PC-9 (cell line): Measurements from ENCODE around the gene SKI.

ENCODE experiments used
- EZH2 ChIP-seq: fragments of 200-600 bp; sonication (generic); IDR thresholded peaks from 2 replicates; pipeline ENCODE4 v1.8.0; 2017; ENCODE audit warnings: antibody characterized with exemption, low read depth
- TF ChIP-seq, protein P1 (sequence below): fragments of 200-600 bp; sonication (generic); conservative IDR thresholded peaks from 2 replicates; pipeline ENCODE4 v1.6.1; 2017; ENCODE audit warnings: mixed run types, antibody characterized with exemption, mild to moderate bottlenecking, moderate library complexity

DNA sequence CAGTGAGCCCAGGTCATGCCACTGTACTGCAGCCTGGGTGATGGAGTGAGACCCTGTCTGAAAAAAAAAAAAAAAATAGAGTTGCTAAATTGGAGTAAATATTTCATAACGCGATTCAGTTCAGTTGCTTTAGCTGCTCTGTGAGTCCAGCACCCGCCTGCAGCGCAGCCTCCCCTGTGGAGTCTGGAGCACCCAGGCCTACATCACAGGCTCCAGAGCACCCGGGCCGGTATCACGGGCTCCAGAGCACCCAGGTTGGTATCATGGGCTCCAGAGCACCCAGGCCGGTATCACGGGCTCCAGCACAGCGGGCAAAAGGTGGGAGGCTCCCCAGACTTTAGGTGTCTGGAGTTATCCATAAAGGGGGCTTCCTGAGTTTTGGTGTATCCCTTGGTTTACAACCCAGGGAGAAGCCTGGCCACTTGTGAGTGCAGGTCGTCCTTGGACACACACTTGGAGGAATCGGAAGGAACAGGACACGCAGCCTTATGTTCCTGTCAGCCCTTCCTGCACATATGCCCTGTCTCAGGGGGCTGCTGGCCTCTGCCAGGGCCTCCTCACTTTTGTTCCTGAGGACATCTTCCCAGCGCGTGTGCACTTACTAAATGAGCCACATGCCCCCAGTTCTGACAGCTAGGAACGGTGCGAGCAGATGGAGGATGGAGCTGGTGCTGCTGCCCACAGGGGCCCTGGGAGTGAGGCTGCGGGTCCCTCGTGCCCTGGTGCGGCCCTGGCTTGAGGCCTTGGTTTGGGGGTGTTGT lies 25.1 kb downstream of the SKI start:
- TF ChIP-seq, protein P1, sequence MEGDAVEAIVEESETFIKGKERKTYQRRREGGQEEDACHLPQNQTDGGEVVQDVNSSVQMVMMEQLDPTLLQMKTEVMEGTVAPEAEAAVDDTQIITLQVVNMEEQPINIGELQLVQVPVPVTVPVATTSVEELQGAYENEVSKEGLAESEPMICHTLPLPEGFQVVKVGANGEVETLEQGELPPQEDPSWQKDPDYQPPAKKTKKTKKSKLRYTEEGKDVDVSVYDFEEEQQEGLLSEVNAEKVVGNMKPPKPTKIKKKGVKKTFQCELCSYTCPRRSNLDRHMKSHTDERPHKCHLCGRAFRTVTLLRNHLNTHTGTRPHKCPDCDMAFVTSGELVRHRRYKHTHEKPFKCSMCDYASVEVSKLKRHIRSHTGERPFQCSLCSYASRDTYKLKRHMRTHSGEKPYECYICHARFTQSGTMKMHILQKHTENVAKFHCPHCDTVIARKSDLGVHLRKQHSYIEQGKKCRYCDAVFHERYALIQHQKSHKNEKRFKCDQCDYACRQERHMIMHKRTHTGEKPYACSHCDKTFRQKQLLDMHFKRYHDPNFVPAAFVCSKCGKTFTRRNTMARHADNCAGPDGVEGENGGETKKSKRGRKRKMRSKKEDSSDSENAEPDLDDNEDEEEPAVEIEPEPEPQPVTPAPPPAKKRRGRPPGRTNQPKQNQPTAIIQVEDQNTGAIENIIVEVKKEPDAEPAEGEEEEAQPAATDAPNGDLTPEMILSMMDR, result no peak
- TF ChIP-seq EZH2, result no peak
